Loucy (cell line): ENCODE data around the gene SIK3.

ENCODE experiments used
- H2AFZ ChIP-seq: fragments of 200-600 bp; sonication (generic); 2 replicates; pipeline ENCODE4 v1.6.0; 2016; ENCODE audit warnings: antibody characterized with exemption, mild to moderate bottlenecking, low read length, moderate library complexity
- H3F3A ChIP-seq: fragments of 200-600 bp; 2 replicates; pipeline ENCODE4 v1.6.0; 2016; ENCODE audit warnings: antibody characterized with exemption, low read depth, mild to moderate bottlenecking
- H3K27me3 ChIP-seq: fragments of 200-600 bp; sonication (generic); 2 replicates; pipeline ENCODE4 v1.6.1; 2014; ENCODE audit warnings: low read length, mild to moderate bottlenecking; ENCODE audit not compliant: insufficient read depth, poor library complexity, severe bottlenecking
- H3K36me3 ChIP-seq: fragments of 200-600 bp; sonication (generic); 2 replicates; pipeline ENCODE4 v1.6.1; 2016; ENCODE audit warnings: low read length; ENCODE audit not compliant: insufficient read depth
- H3K4me1 ChIP-seq: fragments of 200-600 bp; sonication (generic); 2 replicates; pipeline ENCODE4 v1.5.1; 2014; ENCODE audit warnings: low read length, mild to moderate bottlenecking; ENCODE audit not compliant: insufficient read depth, poor library complexity, severe bottlenecking
- H3K4me2 ChIP-seq: fragments of 200-600 bp; sonication (generic); 2 replicates; pipeline ENCODE4 v1.6.0; 2014; ENCODE audit warnings: antibody characterized with exemption, low read length, low read depth, mild to moderate bottlenecking; ENCODE audit not compliant: poor library complexity, severe bottlenecking
- H3K4me3 ChIP-seq: fragments of 200-600 bp; sonication (generic); 2 replicates; pipeline ENCODE4 v1.5.1; 2014; ENCODE audit warnings: low read length, mild to moderate bottlenecking, mixed read lengths; ENCODE audit not compliant: poor library complexity, severe bottlenecking
- H3K79me2 ChIP-seq: fragments of 200-600 bp; sonication (generic); 2 replicates; pipeline ENCODE4 v1.6.1; 2014; ENCODE audit warnings: low read length; ENCODE audit not compliant: insufficient read depth
- H3K9ac ChIP-seq: fragments of 200-600 bp; sonication (generic); 2 replicates; pipeline ENCODE4 v1.6.0; 2014; ENCODE audit warnings: mild to moderate bottlenecking, low read depth, low read length, moderate library complexity; ENCODE audit not compliant: poor library complexity, severe bottlenecking
- H3K9me2 ChIP-seq: fragments of 200-600 bp; sonication (generic); replicated peaks from 2 replicates; pipeline ENCODE4 v1.6.1; 2016; ENCODE audit warnings: low read depth, low read length, mixed read lengths
- H3K9me3 ChIP-seq: fragments of 200-600 bp; sonication (generic); 2 replicates; pipeline ENCODE4 v1.6.1; 2014; ENCODE audit warnings: mild to moderate bottlenecking, antibody characterized with exemption, low read length, low read depth; ENCODE audit not compliant: insufficient read depth
- H4K20me1 ChIP-seq: fragments of 200-600 bp; sonication (generic); 2 replicates; pipeline ENCODE4 v1.6.0; 2014; ENCODE audit warnings: antibody characterized with exemption, low read length, mild to moderate bottlenecking; ENCODE audit not compliant: insufficient read depth, poor library complexity, severe bottlenecking
- CTCF ChIP-seq: fragments of 200-600 bp; sonication (generic); conservative IDR thresholded peaks from 2 replicates; pipeline ENCODE4 v1.5.1; 2014; ENCODE audit warnings: mild to moderate bottlenecking, antibody characterized with exemption, low read length
- EZH2phosphoT487 ChIP-seq: fragments of 200-600 bp; IDR thresholded peaks from 2 replicates; pipeline ENCODE4 v1.6.1; 2018; ENCODE audit warnings: antibody characterized with exemption, mild to moderate bottlenecking, moderate library complexity, borderline replicate concordance

SIK3 gene

GRCh38 chr11:117039900-117040299 lies 58.3 kb downstream of the SIK3 start:
- Histone ChIP-seq H3K9me3 (no peaks in the 10 kb centered on the region), H3K4me3 (no peak overlapping the region), H3K9me2 (no peaks in the 10 kb centered on the region), H2AFZ (no peak overlapping the region), H3K9ac (no peak overlapping the region), H3K36me3 (no peaks in the 10 kb centered on the region), H3K79me2 (peaks cover 77% of the 10 kb centered on the region), H4K20me1 (peaks cover 13% of the 10 kb centered on the region), H3K4me2 (no peak overlapping the region), H3F3A (peaks cover 7% of the 10 kb centered on the region; the same call in 1 of the 2 replicates), H3K27me3 (no peaks in the 10 kb centered on the region), H3K4me1 (peaks cover 55% of the 10 kb centered on the region)
- TF ChIP-seq CTCF, result no peak
- no peak for TF ChIP-seq EZH2phosphoT487

- peaks cover 7% of the 10 kb centered on the region; the same call in 1 of the 2 replicates for H3F3A ChIP-seq
- H3K36me3 ChIP-seq, result no peaks in the 10 kb centered on the region
- H3K79me2 ChIP-seq, result peaks cover 77% of the 10 kb centered on the region
- H3K4me1 ChIP-seq, result peaks cover 48% of the 10 kb centered on the region
- peaks cover 9% of the 10 kb centered on the region for H4K20me1 ChIP-seq
- no peak for TF ChIP-seq EZH2phosphoT487
- no peak for TF ChIP-seq CTCF
- H3K9ac ChIP-seq, result no peak overlapping the region
- H3K9me2 ChIP-seq, result no peaks in the 10 kb centered on the region
- H3K9me3 ChIP-seq, result no peaks in the 10 kb centered on the region
- H3K27me3 ChIP-seq, result no peaks in the 10 kb centered on the region
- H3K4me2 ChIP-seq, result no peak overlapping the region
- no peak overlapping the region for H3K4me3 ChIP-seq
- no peak overlapping the region for H2AFZ ChIP-seq
These were observed 59.0 kb downstream of the SIK3 start for GRCh38 chr11:117039270-117039669.

DNA sequence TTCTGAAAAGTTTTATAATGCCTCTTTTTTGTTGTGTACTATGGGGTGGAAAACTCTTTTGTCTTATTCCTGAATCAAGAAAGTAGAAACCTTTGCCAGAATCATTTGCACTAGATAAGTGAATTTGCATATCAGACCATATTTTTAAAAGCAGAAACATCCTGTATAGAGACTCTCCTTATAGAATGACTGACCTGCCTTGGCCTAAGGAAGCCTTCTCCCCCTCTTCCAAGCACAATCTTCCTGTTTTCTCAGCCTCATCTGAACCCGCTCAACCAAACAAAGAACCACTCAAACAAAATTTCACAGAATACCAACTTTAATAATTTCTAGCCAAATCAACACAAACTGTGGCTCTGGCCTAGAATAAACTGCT lies 60.3 kb downstream of the SIK3 start:
- H3F3A ChIP-seq, result peaks cover 7% of the 10 kb centered on the region; the same call in 1 of the 2 replicates
- peak overlapping the region; percentile 40 for H3K4me2 ChIP-seq
- no peaks in the 10 kb centered on the region for H3K27me3 ChIP-seq
- H2AFZ ChIP-seq, result no peak overlapping the region
- peaks cover 37% of the 10 kb centered on the region for H3K4me1 ChIP-seq
- TF ChIP-seq CTCF (no peak), EZH2phosphoT487 (no peak)
- H3K9me2 ChIP-seq, result no peaks in the 10 kb centered on the region
- no peaks in the 10 kb centered on the region for H3K36me3 ChIP-seq
- H3K79me2 ChIP-seq, result peaks cover 76% of the 10 kb centered on the region
- H3K9ac ChIP-seq, result peak overlapping the region; percentile 25
- no peaks in the 10 kb centered on the region for H3K9me3 ChIP-seq
- peaks cover 7% of the 10 kb centered on the region for H4K20me1 ChIP-seq
- peak overlapping the region; percentile 10 for H3K4me3 ChIP-seq
